B cell (primary cell): ENCODE data around the gene PREX1. TPM values are rescaled to one million over a fixed set of nuclear protein-coding genes. Genes with fewer than 3 reads are reported as not detected.

Source experiments
- ATAC-seq: fragments of 200-7000 bp; cut with Tn5 transposase; one replicate; pipeline ENCODE4 v1.10.0; 2021; ENCODE audit warnings: low read depth, mild to moderate bottlenecking, moderate number of reproducible peaks, moderate library complexity
- CTCF ChIA-PET: fragments of 350-600 bp; sonication (Branson Sonifier 250); formaldehyde crosslinking; loops from one replicate; lab custom pipeline; 2021; ENCODE audit warnings: antibody characterized with exemption, inconsistent platforms; lab: Charles Lee
- POLR2A ChIA-PET: fragments of 350-600 bp; sonication (Branson Sonifier 250); formaldehyde crosslinking; loops from one replicate; lab custom pipeline; 2021; ENCODE audit warnings: antibody characterized with exemption; lab: Charles Lee
- DNase-seq: peaks from one replicate; pipeline ENCODE4 v3.0.0; 2013
- H2AFZ ChIP-seq: 2 replicates; pipeline ENCODE4 v1.6.1; 2012; ENCODE audit warnings: mild to moderate bottlenecking, low read depth, low read length; ENCODE audit not compliant: insufficient read depth, poor library complexity, severe bottlenecking
- H3K27ac ChIP-seq, 2 donors: 1 replicate in 1 of 2; 2 replicates in 1 of 2; pipeline ENCODE4 v1.5.1; 2012 to 2013; ENCODE audit warnings: low read length in 2 of 2, mild to moderate bottlenecking in 2 of 2, moderate library complexity in 1 of 2
- H3K27me3 ChIP-seq, 4 experiments: fragments of 200-600 bp in 1 of 4; sonication (generic) in 1 of 4; replicated peaks in 1 of 4; 1 replicate in 2 of 4; 2 replicates in 2 of 4; pipeline versions ENCODE4 v1.6.1 to v1.7.0; 2013 to 2016; ENCODE audit warnings: low read length in 3 of 4, mild to moderate bottlenecking in 2 of 4, mixed read lengths in 1 of 4, moderate library complexity in 1 of 4; ENCODE audit not compliant: insufficient read depth in 4 of 4, control insufficient read depth in 3 of 4; ENCODE audit errors: control extremely low read depth in 1 of 4
- H3K36me3 ChIP-seq, 2 experiments: replicated peaks in 1 of 2; 1 replicate in 1 of 2; 2 replicates in 1 of 2; pipeline versions ENCODE4 v1.6.1 to v1.7.1; 2013; ENCODE audit warnings: low read length in 1 of 2; ENCODE audit not compliant: insufficient read depth in 2 of 2, control insufficient read depth in 1 of 2; ENCODE audit errors: control extremely low read depth in 1 of 2, extremely low read depth in 1 of 2
- H3K4me1 ChIP-seq, 2 donors: fragments of 200-600 bp in 1 of 2; sonication (generic) in 1 of 2; 1 replicate in 1 of 2; 2 replicates in 1 of 2; pipeline versions ENCODE4 v1.5.1 to v1.6.1; 2013 to 2017; ENCODE audit warnings: low read length in 2 of 2; ENCODE audit not compliant: control insufficient read depth in 2 of 2, insufficient read depth in 2 of 2
- H3K4me2 ChIP-seq: replicated peaks from 2 replicates; pipeline ENCODE3; 2012; ENCODE audit warnings: mild to moderate bottlenecking, low read depth, low read length; ENCODE audit not compliant: poor library complexity, severe bottlenecking
- H3K4me3 ChIP-seq, 5 experiments: fragments of 200-600 bp in 1 of 5; sonication (generic) in 1 of 5; 1 replicate in 3 of 5; 2 replicates in 2 of 5; pipeline versions ENCODE4 v1.5.1 to v1.7.0; 2011 to 2016; ENCODE audit warnings: low read length in 4 of 5, mild to moderate bottlenecking in 4 of 5, low read depth in 2 of 5, control low read depth in 1 of 5, moderate library complexity in 1 of 5; ENCODE audit not compliant: insufficient read depth in 1 of 5; ENCODE audit errors: control extremely low read depth in 1 of 5, extremely low read depth in 1 of 5
- H3K79me2 ChIP-seq: fragments of 200-600 bp; sonication (generic); one replicate; pipeline ENCODE4 v1.6.0; 2016; ENCODE audit warnings: low read length; ENCODE audit not compliant: control insufficient read depth, insufficient read depth
- H3K9ac ChIP-seq: fragments of 200-600 bp; sonication (generic); 2 replicates; pipeline ENCODE4 v1.6.1; 2017; ENCODE audit warnings: mild to moderate bottlenecking, low read length, moderate library complexity
- H3K9me3 ChIP-seq, 3 donors: one replicate each; pipeline versions ENCODE4 v1.6.1 to v1.7.1; 2013; ENCODE audit warnings: low read length in 2 of 3; ENCODE audit not compliant: control insufficient read depth in 2 of 3, insufficient read depth in 1 of 3; ENCODE audit errors: control extremely low read depth in 1 of 3
- H4K20me1 ChIP-seq: 2 replicates; pipeline ENCODE4 v1.6.0; 2012; ENCODE audit warnings: mild to moderate bottlenecking, low read length; ENCODE audit not compliant: insufficient read depth, control insufficient read depth, poor library complexity, severe bottlenecking
- H3K27ac Mint-ChIP-seq: one replicate; pipeline ENCODE4 v1.8.0; 2021; ENCODE audit warnings: mixed read lengths
- H3K27me3 Mint-ChIP-seq: one replicate; pipeline ENCODE4 v1.8.0; 2021; ENCODE audit warnings: mixed read lengths
- H3K4me1 Mint-ChIP-seq: one replicate; pipeline ENCODE4 v1.8.0; 2021; ENCODE audit warnings: mixed read lengths
- H3K4me3 Mint-ChIP-seq: one replicate; pipeline ENCODE4 v1.8.0; 2021; ENCODE audit warnings: mixed read lengths
- H3K9me3 Mint-ChIP-seq: one replicate; pipeline ENCODE4 v1.8.0; 2022; ENCODE audit warnings: mixed read lengths; ENCODE audit not compliant: insufficient read depth
- EZH2 ChIP-seq: IDR thresholded peaks from 2 replicates; pipeline ENCODE4 v1.6.1; 2012; ENCODE audit warnings: borderline replicate concordance, low read depth, mild to moderate bottlenecking, moderate library complexity, low read length; ENCODE audit not compliant: insufficient read depth, poor library complexity, severe bottlenecking
- WGBS: methylation state at CpG from one replicate; pipeline ENCODE4 v1.1.5; 2013; ENCODE audit warnings: missing lambda C conversion rate; ENCODE audit not compliant: insufficient coverage; 5-methylcytosine and 5-hydroxymethylcytosine counted together
- intact Hi-C: fragments of 100-400 bp; cut with micrococcal nuclease; formaldehyde crosslinking; loops from one replicate; pipeline ENCODE4 v1.10.0; 2022
- polyA plus RNA-seq: library from polyadenylated mRNA; depleted of rRNA; stranded (reverse); fragments of >200 nt; gene quantifications from 2 replicates; pipeline ENCODE4 v1.2.3, GENCODE V29; 2012
- total RNA-seq, 2 donors: library from RNA; stranded (reverse); fragments of 120-200 nt in 1 of 2; gene quantifications; 1 replicate in 1 of 2; 2 replicates in 1 of 2; pipeline versions ENCODE4 v1.2.3 to v1.2.4, GENCODE V29; 2013 to 2022
- TF ChIP-seq, protein P1 (sequence below): fragments of 200-600 bp; IDR thresholded peaks from one replicate; pipeline ENCODE4 v1.8.0; 2022; ENCODE audit warnings: antibody characterized with exemption, mild to moderate bottlenecking

Gene PREX1
- total and polyA plus RNA-seq, 2 donors (not counting 1 experiment from before 2014, with no cell fraction given), result 79.1 to 99.4 TPM

- WGBS, result no CpG with 5 or more reads among the region's 1 CpG
- H3K4me1 ChIP-seq, result no peaks in the 10 kb centered on the region
- POLR2A ChIA-PET, result no interaction called here
- no peak overlapping the region for H3K4me2 ChIP-seq
- no peak overlapping the region for H2AFZ ChIP-seq
- no peak overlapping the region for H3K4me3 Mint-ChIP-seq
- H3K27ac Mint-ChIP-seq, result no peak overlapping the region
- H3K9me3 ChIP-seq, result no peaks in the 10 kb centered on the region
- no peaks in the 10 kb centered on the region for H3K27me3 ChIP-seq
- intact Hi-C loops, result no loop called here
- H4K20me1 ChIP-seq, result no peaks in the 10 kb centered on the region
- H3K9ac ChIP-seq, result no peak overlapping the region
- no peak for TF ChIP-seq EZH2
- TF ChIP-seq, protein P1, sequence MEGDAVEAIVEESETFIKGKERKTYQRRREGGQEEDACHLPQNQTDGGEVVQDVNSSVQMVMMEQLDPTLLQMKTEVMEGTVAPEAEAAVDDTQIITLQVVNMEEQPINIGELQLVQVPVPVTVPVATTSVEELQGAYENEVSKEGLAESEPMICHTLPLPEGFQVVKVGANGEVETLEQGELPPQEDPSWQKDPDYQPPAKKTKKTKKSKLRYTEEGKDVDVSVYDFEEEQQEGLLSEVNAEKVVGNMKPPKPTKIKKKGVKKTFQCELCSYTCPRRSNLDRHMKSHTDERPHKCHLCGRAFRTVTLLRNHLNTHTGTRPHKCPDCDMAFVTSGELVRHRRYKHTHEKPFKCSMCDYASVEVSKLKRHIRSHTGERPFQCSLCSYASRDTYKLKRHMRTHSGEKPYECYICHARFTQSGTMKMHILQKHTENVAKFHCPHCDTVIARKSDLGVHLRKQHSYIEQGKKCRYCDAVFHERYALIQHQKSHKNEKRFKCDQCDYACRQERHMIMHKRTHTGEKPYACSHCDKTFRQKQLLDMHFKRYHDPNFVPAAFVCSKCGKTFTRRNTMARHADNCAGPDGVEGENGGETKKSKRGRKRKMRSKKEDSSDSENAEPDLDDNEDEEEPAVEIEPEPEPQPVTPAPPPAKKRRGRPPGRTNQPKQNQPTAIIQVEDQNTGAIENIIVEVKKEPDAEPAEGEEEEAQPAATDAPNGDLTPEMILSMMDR, result no peak
- no peaks in the 10 kb centered on the region for H3K9me3 Mint-ChIP-seq
- H3K4me1 Mint-ChIP-seq, result no peaks in the 10 kb centered on the region
- peaks cover 11% of the 10 kb centered on the region for H3K27me3 Mint-ChIP-seq
- no peaks in the 10 kb centered on the region for H3K79me2 ChIP-seq
- H3K4me3 ChIP-seq, result no peak overlapping the region
- no peaks in the 10 kb centered on the region for H3K36me3 ChIP-seq
- CTCF ChIA-PET, result no interaction called here
- no peak for DNase-seq
- ATAC-seq, result no peak
- no peak overlapping the region for H3K27ac ChIP-seq
These were observed 253.4 kb downstream of the PREX1 start for GRCh38 chr20:48574383-48574782.

Other genes starting within 250 kb of the PREX1 start
- gene ARFGEF2, start 93.7 kb upstream of the PREX1 start, total RNA-seq, result 34.3 and 41.3 TPM in 2 replicates
- 10.8 and 18.1 TPM in 2 replicates for gene ARFGEF2, start 93.7 kb upstream of the PREX1 start, polyA plus RNA-seq
- 38.0 and 38.5 TPM in 2 replicates for gene CSE1L, start 218.3 kb upstream of the PREX1 start, total RNA-seq
- 7.6 and 8.9 TPM in 2 replicates for gene CSE1L, start 218.3 kb upstream of the PREX1 start, polyA plus RNA-seq